Measurements from ENCODE around the gene ATG9B. TPM values are rescaled to one million over a fixed set of nuclear protein-coding genes. Genes with fewer than 3 reads are reported as not detected.

Gene ATG9B
- total RNA-seq, 1 experiment from 2014 or later: 2.1 TPM

- no peaks in the 10 kb centered on the region for H3K36me3 ChIP-seq (ENCODE audit: control insufficient read depth in 1 of 2, insufficient read depth in 2 of 2, low read length in 2 of 2)
- H3K9ac ChIP-seq (ENCODE audit: low read length): no peak overlapping the region
- H3K9me3 ChIP-seq (ENCODE audit: control insufficient read depth in 1 of 2, insufficient read depth in 1 of 2, low read depth in 1 of 2, low read length in 2 of 2): peaks cover 5 to 12% of the 10 kb centered on the region in 2 experiments; a peak in 2 of 4 replicates
- DNase-seq (ENCODE audit: low read depth, low spot score): no peak
- H3K4me3 ChIP-seq (replicated peaks in 1 of 2; ENCODE audit: low read depth in 1 of 2, low read length in 2 of 2): no peak overlapping the region
- H2AFZ ChIP-seq (ENCODE audit: low read depth, low read length, poor library complexity, severe bottlenecking): no peak overlapping the region
- ChIA-PET POLR2A (no interaction called here), CTCF (interaction anchor here (1.2 to 3.9 kb wide), 2 partner anchors 14 to 25 kb away, joined by 3 to 21 read pairs; no protein-coding TSS in a partner anchor), RAD21 (ENCODE audit: low non-redundant PET in 1 of 2, low total read pairs in 2 of 2, uncharacterized antibody in 2 of 2, unreplicated experiment in 2 of 2) (no interaction called here)
- ATAC-seq: no peak
- H3K4me2 ChIP-seq (ENCODE audit: low read length): no peak overlapping the region
- no TSS peak for BruUV-seq (replicated peaks)
- TF ChIP-seq TCF7L2 (IDR thresholded peaks at IDR 0.05; ENCODE audit: borderline replicate concordance, extremely low read depth, insufficient read depth, insufficient read length): no peak
- no peak for TF ChIP-seq SRF (IDR thresholded peaks at IDR 0.05; ENCODE audit: low read depth)
- TF ChIP-seq ATF3 (IDR thresholded peaks at IDR 0.05): no peak
- no peaks in the 10 kb centered on the region for H3K27me3 ChIP-seq (ENCODE audit: insufficient read depth, low read length)
- no peaks in the 10 kb centered on the region for H3K79me2 ChIP-seq (ENCODE audit: insufficient read depth, low read length)
- H3K27ac ChIP-seq (ENCODE audit: low read depth, low read length): no peak overlapping the region
- peaks cover 0 to 25% of the 10 kb centered on the region in 2 experiments; a peak in 2 of 4 replicates for H3K4me1 ChIP-seq (ENCODE audit: control insufficient read depth in 1 of 2, insufficient read depth in 2 of 2, low read length in 2 of 2)
- H4K20me1 ChIP-seq (ENCODE audit: insufficient read depth): no peaks in the 10 kb centered on the region
- intact Hi-C loops (cut with micrococcal nuclease): no loop called here
- H3K9me2 ChIP-seq (ENCODE audit: insufficient read depth): no peaks in the 10 kb centered on the region
Measured at GRCh38 chr7:150994838-150995510, 29.3 kb downstream of the ATG9B start.

- TF ChIP-seq ATF3 (IDR thresholded peaks at IDR 0.05): no peak
- TF ChIP-seq SP1 (IDR thresholded peaks at IDR 0.05; ENCODE audit: low read depth): no peak
- TF ChIP-seq ELF1 (IDR thresholded peaks at IDR 0.05; ENCODE audit: borderline replicate concordance, low read depth): no peak
- TF ChIP-seq ZBTB33 (IDR thresholded peaks at IDR 0.05; ENCODE audit: extremely low read depth, insufficient replicate concordance, low read length): no peak
- TF ChIP-seq CEBPB (IDR thresholded peaks at IDR 0.05; ENCODE audit: low read depth): no peak
- TF ChIP-seq CTCF (IDR thresholded peaks at IDR 0.05 in 2 of 3, conservative IDR thresholded peaks at IDR 0.05 in 1 of 3; ENCODE audit: borderline replicate concordance in 1 of 3, insufficient read depth in 1 of 3, low read depth in 2 of 3, low read length in 2 of 3): no peak
- TF ChIP-seq POLR2A (IDR thresholded peaks at IDR 0.05; ENCODE audit: borderline replicate concordance, extremely low read depth, insufficient read depth, insufficient read length): no peak
- Histone ChIP-seq H3K4me1 (ENCODE audit: control insufficient read depth in 1 of 2, insufficient read depth in 2 of 2, low read length in 2 of 2) (peaks cover 0 to 25% of the 10 kb centered on the region in 2 experiments; a peak in 2 of 4 replicates), H3K79me2 (ENCODE audit: insufficient read depth, low read length) (no peaks in the 10 kb centered on the region), H4K20me1 (ENCODE audit: insufficient read depth) (no peaks in the 10 kb centered on the region), H3K4me3 (replicated peaks in 1 of 2; ENCODE audit: low read depth in 1 of 2, low read length in 2 of 2) (no peak overlapping the region), H3K27ac (ENCODE audit: low read depth, low read length) (no peak overlapping the region), H2AFZ (ENCODE audit: low read depth, low read length, poor library complexity, severe bottlenecking) (no peak overlapping the region), H3K4me2 (ENCODE audit: low read length) (no peak overlapping the region), H3K27me3 (ENCODE audit: insufficient read depth, low read length) (no peaks in the 10 kb centered on the region), H3K36me3 (ENCODE audit: control insufficient read depth in 1 of 2, insufficient read depth in 2 of 2, low read length in 2 of 2) (no peaks in the 10 kb centered on the region), H3K9ac (ENCODE audit: low read length) (no peak overlapping the region), H3K9me2 (ENCODE audit: insufficient read depth) (no peaks in the 10 kb centered on the region), H3K9me3 (ENCODE audit: control insufficient read depth in 1 of 2, insufficient read depth in 1 of 2, low read depth in 1 of 2, low read length in 2 of 2) (peaks cover 8 to 19% of the 10 kb centered on the region in 2 experiments; a peak in 2 of 4 replicates)
- intact Hi-C loops (cut with micrococcal nuclease): no loop called here
- POLR2A ChIA-PET: no interaction called here
- DNase-seq (ENCODE audit: low read depth, low spot score): no peak
- BruUV-seq (replicated peaks): no TSS peak
- no peak for ATAC-seq
- RAD21 ChIA-PET (ENCODE audit: low non-redundant PET in 1 of 2, low total read pairs in 2 of 2, uncharacterized antibody in 2 of 2, unreplicated experiment in 2 of 2): no interaction called here
- CTCF ChIA-PET: interaction anchor here (1.1 to 3.9 kb wide), 3 partner anchors 8 to 25 kb away, joined by 3 to 21 read pairs (median 5); no protein-coding TSS in a partner anchor
Measured at GRCh38 chr7:150994141-150994837, 30.0 kb downstream of the ATG9B start.
